NCI-H2107 treated with DMSO at 0.1 percent for 48 hours (cell line): ENCODE measurements around the gene PADI3.

Experiments used
- DNase-seq: peaks from one replicate; lab custom pipeline; 2025; ENCODE audit not compliant: unreplicated experiment; lab: John Stamatoyannopoulos, UW

Gene PADI3

GRCh38 chr1:17270891-17271765, 22.2 kb downstream of the PADI3 start:
- no peak for DNase-seq

DNA sequence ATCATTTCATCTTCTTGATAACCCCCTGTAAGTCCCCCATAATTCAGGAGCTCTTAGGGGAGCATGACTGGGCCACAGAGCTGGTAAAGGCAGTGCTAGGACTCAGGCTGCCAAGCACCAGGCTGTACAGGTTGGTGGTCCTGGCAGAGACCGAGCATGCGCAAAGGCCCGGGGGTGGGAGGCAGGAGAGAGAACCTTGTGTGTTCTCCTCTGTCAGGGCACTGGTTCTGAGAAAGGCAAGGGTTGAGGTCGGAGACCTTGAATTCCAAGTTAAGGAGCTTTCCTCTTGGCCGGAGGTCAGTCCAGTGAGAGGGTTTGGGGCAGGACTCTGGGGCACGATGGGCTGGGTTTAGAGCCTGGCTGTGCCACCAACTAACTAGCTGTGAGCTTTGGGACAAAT, 23.2 kb downstream of the PADI3 start:
- no peak for DNase-seq

DNA sequence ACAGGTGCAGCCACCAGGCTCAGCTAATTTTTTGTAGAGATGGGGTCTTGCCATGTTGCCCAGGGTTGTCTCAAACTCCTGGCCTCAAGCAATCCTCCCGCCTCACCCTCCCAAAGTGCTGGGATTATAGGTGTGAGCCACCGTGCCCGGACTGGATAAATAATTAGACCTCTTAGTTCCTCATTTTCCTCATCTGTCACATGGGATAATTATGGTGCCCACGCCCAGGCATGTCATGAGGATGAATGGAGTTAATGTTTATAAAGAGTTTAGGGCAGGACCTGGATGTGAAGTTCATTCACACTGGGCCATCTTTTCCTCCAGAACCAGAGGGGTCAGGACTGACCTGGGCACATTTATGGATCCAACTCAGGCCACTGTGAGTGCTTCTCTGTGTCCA, 23.7 kb downstream of the PADI3 start:
- no peak for DNase-seq

DNA sequence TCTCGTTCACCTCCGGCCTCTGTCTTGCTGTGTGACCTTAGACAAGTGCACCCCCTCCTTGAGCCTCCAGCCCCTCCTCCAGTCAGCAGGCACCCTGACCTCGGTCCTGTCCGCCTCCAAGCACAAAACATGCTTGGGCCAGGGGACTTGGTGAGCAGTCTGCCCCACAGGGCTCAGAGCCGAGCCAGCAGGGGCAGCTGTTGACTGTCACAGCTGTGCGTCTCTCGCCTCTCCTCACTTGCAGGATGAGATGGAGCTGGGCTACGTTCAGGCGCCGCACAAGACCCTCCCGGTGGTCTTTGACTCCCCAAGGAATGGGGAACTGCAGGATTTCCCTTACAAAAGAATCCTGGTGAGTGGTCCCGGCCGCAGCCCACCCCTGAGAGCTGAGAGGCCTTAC, 24.2 kb downstream of the PADI3 start:
- no peak for DNase-seq

- no peak for DNase-seq
Measured at GRCh38 chr1:17274186-17275170, 25.6 kb downstream of the PADI3 start.

GRCh38 chr1:17276568-17276967, 27.7 kb downstream of the PADI3 start:
- DNase-seq = no peak

DNA sequence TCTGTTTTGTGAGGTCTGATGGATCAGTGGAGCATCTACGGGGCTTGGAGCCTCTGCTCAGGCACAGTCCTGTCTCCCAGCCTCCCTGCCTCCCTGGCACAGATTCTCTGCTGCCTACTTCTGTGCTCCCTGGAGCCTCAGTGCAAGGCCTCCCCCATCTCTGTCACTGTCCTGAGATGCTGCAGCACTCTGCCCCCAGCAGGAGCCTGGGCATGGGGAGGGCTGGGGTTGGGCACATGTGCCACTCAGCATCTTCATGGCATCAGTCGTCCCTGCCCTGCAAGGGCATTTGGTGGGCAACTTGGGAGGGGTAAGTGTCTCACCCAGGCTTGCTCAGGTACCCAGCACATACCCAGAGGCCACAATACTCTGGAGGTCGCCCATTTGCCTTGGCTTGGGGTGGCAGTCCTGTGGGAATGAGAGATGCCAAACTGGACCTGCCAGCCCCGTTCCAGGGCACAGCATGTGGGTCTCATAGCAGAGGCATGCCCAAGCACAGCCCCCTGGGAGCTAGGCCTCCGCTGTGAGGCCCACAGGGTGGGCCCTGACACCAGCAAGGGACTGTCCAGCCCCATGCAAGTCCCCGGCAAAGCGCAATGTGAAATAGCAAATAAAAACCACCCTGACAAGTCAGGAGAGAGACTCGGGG, 28.7 kb downstream of the PADI3 start:
- no peak for DNase-seq

GRCh38 chr1:17278996-17279830, 30.3 kb downstream of the PADI3 start:
- no peak for DNase-seq

- DNase-seq = no peak
Measured at GRCh38 chr1:17280436-17280835, 31.5 kb downstream of the PADI3 start.

DNA sequence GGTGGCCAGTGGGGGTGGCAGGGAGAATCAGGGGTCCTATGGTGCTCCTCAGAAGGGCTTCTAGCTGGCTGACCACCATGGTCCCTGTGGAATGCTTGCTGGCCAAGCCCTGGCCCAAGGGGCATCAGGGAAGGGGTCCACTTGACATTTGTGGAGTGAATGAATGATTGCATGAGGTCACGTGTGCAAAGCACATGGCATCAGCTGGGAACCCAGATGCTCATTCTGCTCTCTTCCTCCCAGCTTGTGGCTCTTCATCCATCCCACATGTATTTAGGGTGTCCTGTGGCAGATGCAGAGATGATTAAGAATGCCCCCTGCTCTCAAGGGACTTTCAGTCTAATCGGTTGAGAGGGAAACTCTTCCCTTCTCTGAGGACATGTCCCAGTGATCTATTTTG, 32.0 kb downstream of the PADI3 start:
- no peak for DNase-seq

GRCh38 chr1:17281775-17282181, 32.9 kb downstream of the PADI3 start:
- DNase-seq = no peak

GRCh38 chr1:17282836-17283235, 33.9 kb downstream of the PADI3 start:
- no peak for DNase-seq

DNA sequence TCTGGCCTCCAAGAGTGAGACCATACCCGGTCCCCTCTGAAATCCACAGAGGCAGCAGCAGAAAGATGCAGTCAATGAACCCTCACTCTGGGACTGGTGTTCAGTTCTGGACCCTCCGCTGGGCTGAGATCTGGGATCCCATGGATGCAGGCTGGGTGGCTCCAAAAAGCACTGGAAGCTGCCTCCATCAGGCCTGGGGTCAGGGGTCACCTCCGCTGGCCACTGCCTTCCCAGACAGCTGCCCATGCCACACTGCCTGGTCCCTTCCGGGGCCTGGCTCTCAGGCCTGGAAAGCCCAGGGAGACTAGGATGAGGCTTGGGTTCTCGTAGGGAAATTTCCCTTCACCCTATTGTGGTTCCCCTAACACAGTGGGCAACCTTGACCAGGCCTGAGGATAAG, 37.7 kb downstream of the PADI3 start:
- DNase-seq = no peak

GRCh38 chr1:17287130-17287776, 38.4 kb downstream of the PADI3 start:
- DNase-seq = no peak

- DNase-seq = no peak
Measured at GRCh38 chr1:17289721-17290120, 40.8 kb downstream of the PADI3 start.

DNA sequence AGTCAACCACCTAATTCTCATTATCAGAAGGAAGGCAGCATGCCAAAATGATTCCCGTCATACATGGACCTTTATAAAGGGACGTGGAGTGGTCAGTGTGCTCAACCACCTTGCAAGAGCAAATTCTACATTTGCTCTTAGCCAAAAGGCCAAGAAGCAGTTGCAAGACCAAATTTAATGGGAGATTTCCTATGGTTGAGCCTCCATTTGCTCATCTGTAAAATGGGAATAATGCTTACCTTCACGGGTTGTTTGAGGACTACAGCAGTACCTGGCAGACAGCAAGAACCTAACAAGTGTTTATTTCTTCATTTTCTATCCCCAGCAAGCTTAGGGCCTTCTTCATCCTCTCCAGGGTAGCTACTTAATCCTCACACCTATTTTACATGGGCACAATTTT, 41.7 kb downstream of the PADI3 start:
- DNase-seq = no peak

GRCh38 chr1:17292299-17293160, 43.6 kb downstream of the PADI3 start:
- no peak for DNase-seq

DNA sequence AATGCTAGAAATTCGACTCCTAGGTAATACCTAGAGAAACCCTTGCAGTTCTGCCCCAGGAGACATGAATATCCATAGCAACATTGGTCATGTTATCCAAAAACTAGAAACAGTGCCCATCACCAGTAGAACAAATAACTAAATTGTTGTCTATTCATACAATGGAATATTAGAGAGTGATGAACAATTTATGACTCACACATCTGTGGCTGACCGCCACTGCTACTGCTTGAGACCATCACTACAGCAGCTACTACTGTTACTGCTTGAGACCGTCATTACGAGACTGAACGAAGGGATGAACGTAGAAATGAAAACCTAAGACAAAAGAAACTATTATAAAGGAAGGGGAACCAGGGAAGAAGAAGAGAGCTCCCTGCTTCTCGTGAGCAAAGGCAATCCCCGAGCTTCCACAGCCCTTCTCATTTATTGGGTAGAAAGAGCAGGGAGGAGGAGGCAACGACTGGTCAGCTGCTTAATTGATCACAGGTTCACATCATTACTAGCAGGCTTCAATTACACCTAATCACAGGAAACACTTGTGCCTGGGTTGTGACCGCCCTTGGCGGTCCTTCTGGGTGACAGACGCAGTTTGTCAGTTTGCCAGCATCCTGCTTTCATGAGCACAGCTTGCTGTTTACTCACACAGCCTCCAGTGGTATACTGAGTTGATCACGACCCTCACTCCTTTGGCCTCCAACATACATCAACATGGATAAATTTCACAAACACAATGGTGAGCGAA, 45.0 kb downstream of the PADI3 start:
- DNase-seq = no peak
